Measurements from ENCODE around the gene PP2D1. TPM values are rescaled to one million over a fixed set of nuclear protein-coding genes. Genes with fewer than 3 reads are reported as not detected.
"Not testable (repeated sequence)": the region's sequence is repeated elsewhere in the genome, so short reads cannot be mapped to it uniquely, and the experiment has no call there.

PP2D1 gene
- total and polyA plus RNA-seq, 2 donors (not counting 1 experiment from before 2014, with no cell fraction given) = not detected

GRCh38 chr3:19959505-19959904 is 52.6 kb downstream of the PP2D1 start:
- DNase-seq (ENCODE audit: low read depth in 2 of 2) = no peak
- no peaks in the 10 kb centered on the region for H3K9me3 ChIP-seq (ENCODE audit: control insufficient read depth, insufficient read depth, low read depth, low read length)
- peaks cover 2% of the 10 kb centered on the region for H4K20me1 ChIP-seq (ENCODE audit: control insufficient read depth, extremely low read depth, insufficient read depth, low read length)
- no peak overlapping the region for H3K4me3 ChIP-seq (replicated peaks in 1 of 4; ENCODE audit: control extremely low read depth in 1 of 4, insufficient read depth in 1 of 4, low read depth in 3 of 4, low read length in 4 of 4)
- no peak overlapping the region for H2AFZ ChIP-seq (ENCODE audit: low read length)
- H3K9ac ChIP-seq (ENCODE audit: insufficient read depth, low read length) = no peak overlapping the region
- no peaks in the 10 kb centered on the region for H3K27me3 ChIP-seq (ENCODE audit: control insufficient read depth, insufficient read depth, low read length)
- H3K4me1 ChIP-seq (ENCODE audit: control insufficient read depth, extremely low read depth, insufficient read depth, low read length) = no peaks in the 10 kb centered on the region
- peaks cover 79% of the 10 kb centered on the region for H3K79me2 ChIP-seq (ENCODE audit: control insufficient read depth, insufficient read depth, low read length)
- TF ChIP-seq EZH2 (IDR thresholded peaks at IDR 0.05; ENCODE audit: low read length, missing control alignments) = no peak
- TF ChIP-seq CTCF (conservative IDR thresholded peaks at IDR 0.05 in 1 of 2, IDR thresholded peaks at IDR 0.05 in 1 of 2; ENCODE audit: low read depth in 1 of 2, low read length in 2 of 2) = no peak
- no peaks in the 10 kb centered on the region for H3K36me3 ChIP-seq (ENCODE audit: control insufficient read depth, insufficient read depth, low read length)
- no peak overlapping the region for H3K27ac ChIP-seq (ENCODE audit: insufficient read depth, low read length)
- H3K4me2 ChIP-seq (ENCODE audit: extremely low read depth, insufficient read depth, low read length) = no peak overlapping the region

- not testable (repeated sequence) for H3K27ac ChIP-seq (ENCODE audit: insufficient read depth, low read length); H4K20me1 ChIP-seq (ENCODE audit: control insufficient read depth, extremely low read depth, insufficient read depth, low read length)
- peaks cover 84% of the 10 kb centered on the region for H3K79me2 ChIP-seq (ENCODE audit: control insufficient read depth, insufficient read depth, low read length)
Observed at GRCh38 chr3:19957354-19957753, 54.7 kb downstream of the PP2D1 start.

DNA sequence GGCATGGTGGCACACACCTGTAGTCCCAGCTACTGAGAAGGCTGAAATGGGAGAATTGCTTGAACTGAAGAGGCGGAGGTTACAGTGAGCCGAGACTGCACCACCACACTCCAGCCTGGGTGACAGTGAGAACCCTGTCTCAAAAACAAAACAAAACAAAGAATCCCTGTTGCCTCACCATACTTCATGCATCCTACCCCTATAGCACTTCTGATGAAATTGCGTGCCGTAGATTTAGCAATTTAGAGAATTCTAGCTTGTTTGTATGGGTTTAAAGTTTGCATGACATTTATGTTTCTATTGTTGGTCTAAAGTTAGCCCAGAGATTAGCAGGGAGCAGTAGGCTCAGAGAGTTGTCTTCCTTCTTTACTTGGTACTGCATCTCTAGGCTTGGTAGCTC is 57.4 kb downstream of the PP2D1 start:
- Histone ChIP-seq H3K27me3 (ENCODE audit: control insufficient read depth, insufficient read depth, low read length) (no peaks in the 10 kb centered on the region), H3K79me2 (ENCODE audit: control insufficient read depth, insufficient read depth, low read length) (peaks cover 91% of the 10 kb centered on the region), H3K4me2 (ENCODE audit: extremely low read depth, insufficient read depth, low read length) (no peak overlapping the region), H4K20me1 (ENCODE audit: control insufficient read depth, extremely low read depth, insufficient read depth, low read length) (no peaks in the 10 kb centered on the region), H3K36me3 (ENCODE audit: control insufficient read depth, insufficient read depth, low read length) (peaks cover 4% of the 10 kb centered on the region), H3K27ac (ENCODE audit: insufficient read depth, low read length) (no peak overlapping the region), H3K4me3 (replicated peaks in 1 of 4; ENCODE audit: control extremely low read depth in 1 of 4, insufficient read depth in 1 of 4, low read depth in 3 of 4, low read length in 4 of 4) (no peak overlapping the region), H3K4me1 (ENCODE audit: control insufficient read depth, extremely low read depth, insufficient read depth, low read length) (no peaks in the 10 kb centered on the region), H3K9ac (ENCODE audit: insufficient read depth, low read length) (no peak overlapping the region), H3K9me3 (ENCODE audit: control insufficient read depth, insufficient read depth, low read depth, low read length) (no peaks in the 10 kb centered on the region), H2AFZ (ENCODE audit: low read length) (no peak overlapping the region)
- DNase-seq (ENCODE audit: low read depth in 2 of 2) = no peak
- TF ChIP-seq EZH2 (IDR thresholded peaks at IDR 0.05; ENCODE audit: low read length, missing control alignments) (no peak), CTCF (conservative IDR thresholded peaks at IDR 0.05 in 1 of 2, IDR thresholded peaks at IDR 0.05 in 1 of 2; ENCODE audit: low read depth in 1 of 2, low read length in 2 of 2) (no peak)

More at GRCh38 chr3:19957354-19957753, 54.7 kb downstream of the PP2D1 start:
- not testable (repeated sequence) for H3K9me3 ChIP-seq (ENCODE audit: control insufficient read depth, insufficient read depth, low read depth, low read length); H3K4me2 ChIP-seq (ENCODE audit: extremely low read depth, insufficient read depth, low read length); H3K4me1 ChIP-seq (ENCODE audit: control insufficient read depth, extremely low read depth, insufficient read depth, low read length); DNase-seq (ENCODE audit: low read depth in 2 of 2); H3K36me3 ChIP-seq (ENCODE audit: control insufficient read depth, insufficient read depth, low read length); H3K27me3 ChIP-seq (ENCODE audit: control insufficient read depth, insufficient read depth, low read length); H2AFZ ChIP-seq (ENCODE audit: low read length); H3K9ac ChIP-seq (ENCODE audit: insufficient read depth, low read length); H3K4me3 ChIP-seq (replicated peaks in 1 of 4; ENCODE audit: control extremely low read depth in 1 of 4, insufficient read depth in 1 of 4, low read depth in 3 of 4, low read length in 4 of 4)
